ENCODE results near the gene UNC79. TPM values are rescaled to one million over a fixed set of nuclear protein-coding genes. Genes with fewer than 3 reads are reported as not detected.
"Not testable (repeated sequence)": the region's sequence is repeated elsewhere in the genome, so short reads cannot be mapped to it uniquely, and the experiment has no call there.

UNC79 gene
- total RNA-seq, 1 donor from 2014 or later, result 0.29 TPM

DNA sequence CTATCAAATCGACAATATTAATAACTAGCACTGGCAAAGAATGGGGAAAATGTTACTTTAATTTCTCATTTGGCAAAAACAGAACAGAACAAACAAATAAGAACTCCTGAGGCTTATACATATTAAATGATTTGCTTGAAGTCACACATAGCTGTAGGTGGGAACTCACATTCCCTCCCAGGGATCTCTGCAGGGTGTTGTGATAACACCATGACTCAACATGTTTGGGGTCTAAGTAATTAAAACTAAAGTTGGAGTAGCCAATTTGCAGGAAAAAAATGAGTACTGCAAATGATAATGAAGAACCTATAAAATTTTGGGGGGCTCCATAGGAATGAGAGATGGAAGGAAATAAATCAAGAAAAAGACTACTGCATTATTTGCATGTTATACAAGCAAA, 27.5 kb downstream of the UNC79 start:
- no peak for DNase-seq (ENCODE audit: low read depth)
- no peak overlapping the region for H3K4me3 ChIP-seq (ENCODE audit: low read depth, low read length)
- TF ChIP-seq CTCF (conservative IDR thresholded peaks at IDR 0.05; ENCODE audit: low read depth, low read length), result no peak

- DNase-seq (ENCODE audit: low read depth), result no peak
- no peak overlapping the region for H3K4me3 ChIP-seq (ENCODE audit: low read depth, low read length)
- TF ChIP-seq CTCF (conservative IDR thresholded peaks at IDR 0.05; ENCODE audit: low read depth, low read length), result no peak
These were observed 31.7 kb downstream of the UNC79 start for GRCh38 chr14:93462479-93462878.

DNA sequence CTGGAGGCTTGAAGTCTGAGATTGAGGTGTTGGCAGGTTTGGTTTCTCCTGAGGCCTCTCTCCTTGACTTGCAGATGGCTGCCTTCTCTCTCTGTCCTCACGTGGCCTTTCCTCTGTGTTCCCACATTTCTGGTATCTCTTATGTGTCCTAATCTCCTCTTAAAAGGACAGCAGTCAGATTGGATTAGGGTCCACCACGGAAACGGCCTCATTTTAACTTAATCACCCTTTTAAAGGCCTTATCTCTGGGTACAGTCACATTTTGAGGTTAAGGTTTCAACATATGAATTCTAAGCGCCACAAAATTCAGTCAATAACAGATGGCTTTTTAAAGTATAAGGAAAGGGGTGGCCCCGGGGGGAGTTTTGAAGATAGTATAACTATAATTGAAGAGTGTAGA, 33.5 kb downstream of the UNC79 start:
- H3K4me3 ChIP-seq (ENCODE audit: low read depth, low read length), result no peak overlapping the region
- DNase-seq (ENCODE audit: low read depth), result no peak
- TF ChIP-seq CTCF (conservative IDR thresholded peaks at IDR 0.05; ENCODE audit: low read depth, low read length), result no peak

DNA sequence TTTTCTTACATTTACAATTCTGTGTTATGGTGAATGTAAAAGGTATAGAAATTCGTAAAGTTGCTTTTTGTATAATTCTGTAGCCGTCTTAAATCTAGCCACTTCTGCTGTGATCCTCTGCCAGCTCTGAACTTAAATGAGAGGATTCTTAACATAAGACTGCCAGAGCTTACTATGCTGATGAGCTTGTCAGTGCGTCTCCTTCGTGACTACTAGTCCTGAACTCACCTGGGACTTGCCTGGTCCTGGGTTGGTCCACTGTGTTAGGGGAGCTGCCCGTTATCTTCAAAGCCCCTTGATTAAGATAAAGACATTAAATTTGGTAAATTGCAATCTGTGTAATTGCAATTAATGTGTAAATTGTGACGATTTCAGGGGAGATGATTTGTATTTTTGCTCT, 44.7 kb downstream of the UNC79 start:
- no peak overlapping the region for H3K4me3 ChIP-seq (ENCODE audit: low read depth, low read length)
- no peak for TF ChIP-seq CTCF (conservative IDR thresholded peaks at IDR 0.05; ENCODE audit: low read depth, low read length)
- no peak for DNase-seq (ENCODE audit: low read depth)

DNA sequence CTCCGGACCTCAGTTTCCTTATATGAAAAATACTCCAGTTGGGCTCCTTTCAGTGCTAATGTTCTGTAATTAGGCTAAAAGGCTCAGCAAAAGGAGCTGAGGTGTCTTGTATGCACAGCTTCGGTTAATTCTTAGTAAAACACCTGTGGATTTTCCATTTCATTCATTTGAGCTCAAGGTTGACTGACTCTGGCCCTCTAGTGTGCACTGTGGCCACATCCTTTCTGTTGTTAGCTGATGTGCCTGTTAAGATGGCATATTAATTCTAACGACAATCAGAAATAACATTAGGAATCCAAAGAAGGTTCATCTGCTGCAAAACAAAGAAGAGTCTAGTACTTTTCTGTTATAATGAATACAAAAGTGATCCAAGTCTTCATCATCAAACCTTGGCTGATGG, 45.6 kb downstream of the UNC79 start:
- no peak overlapping the region for H3K4me3 ChIP-seq (ENCODE audit: low read depth, low read length)
- DNase-seq (ENCODE audit: low read depth), result no peak
- TF ChIP-seq CTCF (conservative IDR thresholded peaks at IDR 0.05; ENCODE audit: low read depth, low read length), result no peak

DNA sequence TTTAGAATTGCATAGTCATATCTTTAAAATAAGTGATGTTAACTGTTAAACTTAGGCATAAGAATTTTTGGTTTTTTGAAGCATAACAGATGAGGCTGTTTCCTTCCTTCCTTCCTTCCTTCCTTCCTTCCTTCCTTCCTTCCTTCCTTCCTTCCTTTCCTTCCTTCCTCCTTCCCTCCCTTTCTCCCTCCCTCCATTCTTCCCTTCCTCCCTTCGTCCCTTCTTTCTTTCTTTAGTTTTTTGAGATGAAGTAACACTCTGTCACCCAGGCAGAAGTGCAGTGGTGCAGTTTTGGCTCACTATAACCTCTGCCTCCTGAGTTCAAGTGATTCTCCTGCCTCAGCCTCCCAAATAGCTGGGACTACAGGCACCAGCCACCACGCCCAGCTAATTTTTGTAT, 48.3 kb downstream of the UNC79 start:
- not testable (repeated sequence) for H3K4me3 ChIP-seq (ENCODE audit: low read depth, low read length); DNase-seq (ENCODE audit: low read depth)

DNA sequence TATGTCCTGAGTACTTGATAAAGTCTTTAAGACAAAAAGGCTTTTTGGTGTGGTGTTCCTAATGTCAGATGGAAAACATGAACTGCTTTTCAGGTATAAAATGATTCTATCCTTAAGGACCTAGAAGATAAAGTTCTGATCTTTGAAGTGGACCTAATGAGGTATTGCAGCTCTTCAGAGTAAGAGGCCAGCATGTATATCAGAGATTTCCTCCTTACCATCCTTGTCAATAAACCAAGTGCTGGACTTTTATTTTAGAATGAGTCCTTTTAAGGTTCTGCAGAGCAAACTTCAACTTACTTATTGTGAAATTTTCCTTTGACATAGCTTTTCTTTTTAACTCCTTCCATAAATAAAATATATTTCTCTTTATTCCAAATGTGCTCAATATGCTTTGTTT, 50.1 kb downstream of the UNC79 start:
- no peak for TF ChIP-seq CTCF (conservative IDR thresholded peaks at IDR 0.05; ENCODE audit: low read depth, low read length)
- H3K4me3 ChIP-seq (ENCODE audit: low read depth, low read length), result no peak overlapping the region
- no peak for DNase-seq (ENCODE audit: low read depth)

- TF ChIP-seq CTCF (conservative IDR thresholded peaks at IDR 0.05; ENCODE audit: low read depth, low read length), result no peak
- no peak for DNase-seq (ENCODE audit: low read depth)
- H3K4me3 ChIP-seq (ENCODE audit: low read depth, low read length), result no peak overlapping the region
These were observed 51.0 kb downstream of the UNC79 start for GRCh38 chr14:93481758-93482157.
